DMS79 (cell line): ENCODE measurements around the gene JAK1.
"Not testable (repeated sequence)": the region's sequence is repeated elsewhere in the genome, so short reads cannot be mapped to it uniquely, and the experiment has no call there.

Source experiments
- DNase-seq: peaks from one replicate; lab custom pipeline; 2025; lab: John Stamatoyannopoulos, UW

JAK1 gene

GRCh38 chr1:64950284-64950809 lies 16.0 kb downstream of the JAK1 start:
- no peak for DNase-seq

DNA sequence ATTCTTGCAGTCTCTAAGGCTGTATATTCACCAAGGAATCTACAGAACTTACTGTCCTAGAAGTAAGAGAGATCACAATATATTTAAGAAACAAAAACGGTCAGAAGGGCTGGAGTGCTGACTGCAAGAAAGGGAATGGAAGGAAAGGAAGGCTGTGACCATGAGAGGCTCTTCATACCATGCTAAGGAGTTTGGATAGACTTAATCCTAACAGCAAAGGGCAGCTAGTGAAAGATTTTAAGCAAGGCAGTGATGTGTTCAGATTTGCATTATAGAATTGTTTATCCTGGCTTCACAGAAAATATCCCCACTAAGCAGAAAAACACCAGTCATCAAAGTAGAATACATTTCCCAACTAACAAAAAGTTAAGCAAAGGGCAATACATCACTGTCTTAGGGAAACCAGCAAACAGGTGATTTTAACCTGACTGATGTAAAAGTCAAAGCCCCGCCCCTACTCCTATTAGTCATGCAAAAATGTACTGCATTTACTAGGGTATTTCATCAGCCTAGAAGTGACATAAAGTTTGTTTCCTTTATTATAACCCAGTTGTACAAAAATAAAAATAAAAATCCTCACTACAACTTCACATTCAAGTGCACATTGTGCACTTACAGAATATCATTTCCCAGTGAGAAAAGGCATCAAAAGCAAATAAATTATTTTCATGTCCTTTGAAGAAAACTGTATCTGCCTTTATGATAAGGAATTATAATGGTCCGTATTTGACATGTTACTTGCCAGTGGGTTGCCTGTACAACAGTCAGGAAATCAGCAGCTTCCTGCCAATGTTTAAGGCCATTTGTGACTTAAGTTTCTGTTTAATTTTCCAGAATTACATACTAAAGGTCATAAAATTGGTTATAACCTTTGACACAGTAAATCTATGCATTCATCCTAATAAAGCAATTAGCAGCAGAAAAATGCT lies 17.2 kb downstream of the JAK1 start:
- DNase-seq, result no peak

GRCh38 chr1:64948216-64948615 lies 18.1 kb downstream of the JAK1 start:
- DNase-seq, result no peak

GRCh38 chr1:64946916-64947315 lies 19.4 kb downstream of the JAK1 start:
- no peak for DNase-seq

DNA sequence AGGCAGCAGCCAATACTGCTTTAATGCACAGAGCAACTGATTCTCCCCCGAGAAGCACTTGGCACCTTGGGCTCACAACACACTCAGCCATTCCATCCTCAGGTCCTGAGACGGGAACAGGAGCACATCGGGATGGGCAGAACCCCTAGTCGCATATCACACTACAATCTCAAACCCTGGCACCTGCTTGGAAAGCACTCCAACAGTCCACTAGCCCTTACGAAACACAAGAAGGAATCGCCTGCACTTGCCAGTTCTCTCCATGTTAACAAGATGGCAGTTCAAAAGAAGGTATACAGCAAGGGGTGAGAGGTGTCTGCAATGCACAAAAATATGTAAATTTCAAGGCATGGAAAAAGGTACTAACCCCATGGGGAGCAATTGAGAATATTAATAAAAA lies 21.4 kb downstream of the JAK1 start:
- no peak for DNase-seq

- no peak for DNase-seq
These were observed 23.7 kb downstream of the JAK1 start for GRCh38 chr1:64942675-64943074.

DNA sequence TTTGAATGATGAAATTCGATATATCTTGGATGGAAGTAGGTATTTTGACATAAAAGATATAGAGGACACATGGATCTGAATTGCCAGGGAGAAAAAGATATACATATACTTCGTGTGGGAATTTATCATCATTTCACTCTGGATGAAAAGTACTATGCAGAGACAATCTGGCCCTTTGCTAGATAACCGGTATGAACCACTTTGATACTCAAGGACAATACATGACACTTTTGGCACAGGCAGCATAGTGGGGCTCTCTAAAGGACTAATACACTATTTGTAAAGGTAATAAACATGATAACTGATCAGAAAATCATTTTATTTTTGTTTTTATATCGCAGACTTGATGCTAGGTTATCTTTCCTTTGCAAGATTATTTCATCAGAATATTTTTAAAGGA lies 24.2 kb downstream of the JAK1 start:
- no peak for DNase-seq

- DNase-seq, result no peak
These were observed 24.8 kb downstream of the JAK1 start for GRCh38 chr1:64941461-64942117.

DNA sequence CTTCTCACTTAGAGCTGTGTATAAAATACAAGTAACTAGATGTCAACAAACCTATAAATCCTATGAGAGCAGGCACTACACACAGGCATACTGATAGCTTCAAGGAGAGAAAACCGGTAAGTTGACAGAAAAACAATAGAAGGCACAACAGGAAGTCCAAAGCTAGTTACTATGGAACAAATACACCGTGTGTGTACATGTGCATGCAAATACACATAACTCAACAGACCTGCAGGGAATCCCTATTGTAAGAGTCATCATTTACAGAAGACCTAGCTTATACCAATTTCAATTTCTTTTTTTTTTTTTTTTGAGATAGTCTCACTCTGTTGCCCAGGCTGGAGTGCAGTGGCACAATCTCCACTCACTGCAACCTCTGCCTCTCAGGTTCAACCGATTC lies 26.3 kb downstream of the JAK1 start:
- no peak for DNase-seq

DNA sequence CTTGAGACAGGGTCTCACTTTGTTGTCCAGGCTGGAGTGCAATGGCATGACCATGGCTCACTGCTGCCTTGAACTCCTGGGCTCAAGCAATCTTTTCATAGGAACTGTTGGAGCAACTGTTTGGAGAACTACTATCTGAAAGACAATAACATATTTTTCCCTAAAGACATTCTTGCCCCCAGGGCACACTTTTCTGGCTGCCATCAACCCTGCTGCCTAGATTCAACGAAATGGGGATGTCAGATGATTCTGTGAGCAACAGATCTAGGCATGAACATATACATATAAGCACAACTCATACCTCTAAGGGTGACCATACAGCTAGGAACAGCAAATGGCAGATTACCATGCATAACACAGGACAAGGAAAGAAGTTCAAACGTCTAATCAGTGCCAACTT lies 27.4 kb downstream of the JAK1 start:
- DNase-seq, result no peak

- DNase-seq, result no peak
These were observed 29.4 kb downstream of the JAK1 start for GRCh38 chr1:64936956-64937355.

GRCh38 chr1:64935551-64936155 lies 30.7 kb downstream of the JAK1 start:
- DNase-seq, result no peak

- no peak for DNase-seq
These were observed 31.5 kb downstream of the JAK1 start for GRCh38 chr1:64934878-64935275.

DNA sequence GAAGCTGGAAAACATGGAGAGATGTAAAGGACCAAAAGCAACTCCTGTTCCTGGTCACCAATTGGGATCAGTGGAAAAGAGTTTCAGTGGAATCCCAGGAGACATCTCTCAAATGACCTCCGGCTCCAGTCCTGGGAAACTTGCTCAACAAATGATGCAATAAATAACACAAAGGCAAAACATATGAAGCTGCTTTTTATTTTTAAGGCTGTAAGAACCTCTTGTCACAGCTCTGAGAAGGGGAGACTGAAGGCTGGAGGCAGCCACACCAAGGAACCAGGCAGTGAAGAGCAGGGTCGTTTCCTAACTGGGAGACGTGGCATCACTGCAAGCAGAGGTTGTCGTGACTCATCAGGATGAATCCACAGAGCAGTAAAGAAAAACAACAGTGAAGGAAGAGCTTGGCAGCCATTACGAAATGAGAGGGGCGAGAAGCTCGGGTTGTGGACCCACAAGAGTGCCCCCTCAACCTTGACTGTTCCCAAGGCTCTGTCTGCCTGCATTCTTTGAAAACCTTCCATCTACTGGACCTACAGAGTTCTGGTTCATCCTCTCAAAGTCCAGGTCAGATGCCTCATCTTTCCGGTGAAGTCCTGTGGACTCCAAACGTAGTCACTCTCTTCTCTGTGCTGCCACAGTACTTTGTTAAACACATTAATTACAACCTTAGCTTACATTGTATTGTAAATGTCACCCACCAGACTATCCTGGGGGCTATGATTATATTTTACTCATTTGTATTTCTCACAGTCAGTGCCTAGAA lies 32.1 kb downstream of the JAK1 start:
- DNase-seq, result no peak

GRCh38 chr1:64933296-64934070 lies 32.9 kb downstream of the JAK1 start:
- no peak for DNase-seq

GRCh38 chr1:64932962-64933295 lies 33.4 kb downstream of the JAK1 start:
- no peak for DNase-seq

DNA sequence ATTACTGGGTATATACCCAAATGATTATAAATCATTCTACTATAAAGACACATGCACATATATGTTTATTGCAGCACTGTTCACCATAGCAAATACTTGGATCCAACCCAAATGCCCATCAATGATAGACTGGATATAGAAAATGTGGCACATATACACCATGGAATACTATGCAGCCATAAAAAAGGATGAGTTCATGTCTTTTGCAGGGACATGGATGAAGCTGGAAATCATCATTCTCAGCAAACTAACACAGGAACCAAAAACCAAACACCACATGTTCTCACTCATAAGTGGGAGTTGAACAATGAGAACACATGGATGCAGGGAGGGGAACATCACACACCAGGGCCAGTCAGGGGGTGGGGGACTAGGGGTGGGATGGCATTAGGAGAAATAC lies 35.7 kb downstream of the JAK1 start:
- not testable (repeated sequence) for DNase-seq

- DNase-seq, result no peak
These were observed 37.1 kb downstream of the JAK1 start for GRCh38 chr1:64929221-64929620.

GRCh38 chr1:64928325-64928724 lies 38.0 kb downstream of the JAK1 start:
- no peak for DNase-seq

DNA sequence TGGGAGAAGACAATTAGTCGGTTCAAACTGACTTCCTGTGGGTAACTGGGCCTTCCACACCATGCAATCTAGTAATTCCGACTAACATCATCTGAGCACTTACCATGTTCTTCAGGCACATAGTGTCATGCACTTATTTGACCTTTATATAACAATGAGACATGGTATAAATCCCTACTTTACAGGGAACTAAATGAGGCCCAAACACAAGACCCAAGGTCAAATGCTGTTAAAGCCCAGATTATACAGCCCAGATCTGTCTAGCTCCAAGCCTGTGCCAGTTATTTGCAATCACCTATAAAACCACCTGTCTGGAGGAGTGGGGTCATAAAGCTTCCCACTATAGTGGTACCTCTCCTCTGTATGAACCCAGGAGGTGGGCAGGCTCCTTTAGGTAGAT lies 40.8 kb downstream of the JAK1 start:
- no peak for DNase-seq

- DNase-seq, result no peak
These were observed 43.0 kb downstream of the JAK1 start for GRCh38 chr1:64923294-64923718.
